ENCODE measurements around the gene METAP1. TPM values are rescaled to one million over a fixed set of nuclear protein-coding genes. Genes with fewer than 3 reads are reported as not detected.

METAP1 gene
- total RNA-seq, 2 experiments from 2014 or later = 25.1 to 26.6 TPM

- DNase-seq (no peak), ATAC-seq (ENCODE audit: poor library complexity) (no peak)
- TF ChIP-seq CTCF (IDR thresholded peaks at IDR 0.05) = no peak
- Mint-ChIP-seq H3K27ac (no peak overlapping the region), H3K36me3 (ENCODE audit: low read depth) (no peaks in the 10 kb centered on the region), H3K4me3 (no peak overlapping the region), H3K4me1 (ENCODE audit: low read depth) (no peaks in the 10 kb centered on the region), H3K27me3 (no peaks in the 10 kb centered on the region), H3K9me3 (no peaks in the 10 kb centered on the region)
- Histone ChIP-seq H3K36me3 (ENCODE audit: insufficient read depth, low read length) (no peaks in the 10 kb centered on the region), H3K9me3 (ENCODE audit: control insufficient read depth in 1 of 2, insufficient read depth in 1 of 2, low read length in 2 of 2) (no peaks in the 10 kb centered on the region), H3K4me3 (ENCODE audit: low read length) (no peak overlapping the region), H3K4me1 (ENCODE audit: insufficient read depth, low read length) (no peaks in the 10 kb centered on the region), H3K27ac (ENCODE audit: low read depth in 1 of 2, low read length in 2 of 2) (no peak overlapping the region), H3K27me3 (ENCODE audit: control insufficient read depth in 1 of 2, insufficient read depth in 2 of 2, low read length in 2 of 2) (no peaks in the 10 kb centered on the region)
- intact Hi-C loops (cut with DNase I, micrococcal nuclease) = no loop called here
- POLR2A ChIA-PET = interaction anchor here (1.1 kb wide), 1 partner anchor 122 kb away, joined by 3 read pairs; the partner anchor contains the start of gene ADH5
- CTCF ChIA-PET = no interaction called here
Observed at GRCh38 chr4:98966926-98967325, 28.6 kb upstream of the METAP1 start.

GRCh38 chr4:98967786-98968329, 27.7 kb upstream of the METAP1 start:
- ChIA-PET CTCF (interaction anchor here (1.2 kb wide), 1 partner anchor 18 kb away, joined by 4 read pairs; no protein-coding TSS in a partner anchor), POLR2A (no interaction called here)
- Mint-ChIP-seq H3K4me1 (ENCODE audit: low read depth) (no peaks in the 10 kb centered on the region), H3K27ac (no peak overlapping the region), H3K4me3 (no peak overlapping the region), H3K36me3 (ENCODE audit: low read depth) (no peaks in the 10 kb centered on the region), H3K27me3 (no peaks in the 10 kb centered on the region), H3K9me3 (no peaks in the 10 kb centered on the region)
- H3K4me1 ChIP-seq (ENCODE audit: insufficient read depth, low read length) = no peaks in the 10 kb centered on the region
- ATAC-seq (ENCODE audit: poor library complexity) (no peak), DNase-seq (no peak)
- intact Hi-C loops (cut with DNase I, micrococcal nuclease) = no loop called here
- no peaks in the 10 kb centered on the region for H3K9me3 ChIP-seq (ENCODE audit: control insufficient read depth in 1 of 2, insufficient read depth in 1 of 2, low read length in 2 of 2)
- H3K4me3 ChIP-seq (ENCODE audit: low read length) = no peak overlapping the region
- no peak overlapping the region for H3K27ac ChIP-seq (ENCODE audit: low read depth in 1 of 2, low read length in 2 of 2)
- H3K36me3 ChIP-seq (ENCODE audit: insufficient read depth, low read length) = no peaks in the 10 kb centered on the region
- H3K27me3 ChIP-seq (ENCODE audit: control insufficient read depth in 1 of 2, insufficient read depth in 2 of 2, low read length in 2 of 2) = no peaks in the 10 kb centered on the region
- no peak for TF ChIP-seq CTCF (IDR thresholded peaks at IDR 0.05)

- Mint-ChIP-seq H3K4me1 (ENCODE audit: low read depth) (no peaks in the 10 kb centered on the region), H3K27ac (no peak overlapping the region), H3K9me3 (no peaks in the 10 kb centered on the region), H3K27me3 (no peaks in the 10 kb centered on the region), H3K4me3 (no peak overlapping the region), H3K36me3 (ENCODE audit: low read depth) (no peaks in the 10 kb centered on the region)
- intact Hi-C loops (cut with DNase I, micrococcal nuclease) = no loop called here
- DNase-seq (no peak), ATAC-seq (ENCODE audit: poor library complexity) (no peak)
- no peaks in the 10 kb centered on the region for H3K27me3 ChIP-seq (ENCODE audit: control insufficient read depth in 1 of 2, insufficient read depth in 2 of 2, low read length in 2 of 2)
- H3K27ac ChIP-seq (ENCODE audit: low read depth in 1 of 2, low read length in 2 of 2) = no peak overlapping the region
- no peak overlapping the region for H3K4me3 ChIP-seq (ENCODE audit: low read length)
- no peaks in the 10 kb centered on the region for H3K9me3 ChIP-seq (ENCODE audit: control insufficient read depth in 1 of 2, insufficient read depth in 1 of 2, low read length in 2 of 2)
- ChIA-PET CTCF (no interaction called here), POLR2A (no interaction called here)
- no peaks in the 10 kb centered on the region for H3K36me3 ChIP-seq (ENCODE audit: insufficient read depth, low read length)
- H3K4me1 ChIP-seq (ENCODE audit: insufficient read depth, low read length) = no peaks in the 10 kb centered on the region
- no peak for TF ChIP-seq CTCF (IDR thresholded peaks at IDR 0.05)
Observed at GRCh38 chr4:98969878-98970785, 25.4 kb upstream of the METAP1 start.

Measured in CD4-positive, alpha-beta T cell (primary cell).